GM19463 (cell line): ENCODE data around the gene NTN1.

ENCODE experiments used
- ATAC-seq: cut with Tn5 transposase; IDR thresholded peaks from one replicate; pipeline ENCODE4 v1.9.1; 2021; ENCODE audit warnings: mild to moderate bottlenecking, moderate library complexity; ENCODE audit not compliant: unreplicated experiment

Gene NTN1

DNA sequence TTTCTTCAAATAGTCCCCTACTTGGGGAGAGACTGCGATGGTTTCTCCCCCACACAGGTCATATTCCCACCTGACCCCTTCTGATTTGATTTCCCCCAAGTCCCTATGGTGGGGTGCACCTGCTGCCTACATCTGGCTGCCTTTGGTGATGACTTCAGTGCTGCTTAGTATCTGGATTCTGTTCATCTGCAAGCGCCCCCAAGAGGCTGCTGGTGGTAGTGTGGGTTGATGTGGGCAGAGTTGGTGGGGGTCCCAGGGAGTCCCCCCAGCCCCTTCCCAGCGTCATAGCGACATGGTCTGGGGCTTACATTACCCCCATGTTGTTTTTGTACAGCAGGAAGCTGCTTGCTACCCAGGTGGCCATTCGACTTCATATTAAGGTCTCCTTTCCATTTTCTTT lies 99.2 kb downstream of the NTN1 start:
- ATAC-seq: no peak

DNA sequence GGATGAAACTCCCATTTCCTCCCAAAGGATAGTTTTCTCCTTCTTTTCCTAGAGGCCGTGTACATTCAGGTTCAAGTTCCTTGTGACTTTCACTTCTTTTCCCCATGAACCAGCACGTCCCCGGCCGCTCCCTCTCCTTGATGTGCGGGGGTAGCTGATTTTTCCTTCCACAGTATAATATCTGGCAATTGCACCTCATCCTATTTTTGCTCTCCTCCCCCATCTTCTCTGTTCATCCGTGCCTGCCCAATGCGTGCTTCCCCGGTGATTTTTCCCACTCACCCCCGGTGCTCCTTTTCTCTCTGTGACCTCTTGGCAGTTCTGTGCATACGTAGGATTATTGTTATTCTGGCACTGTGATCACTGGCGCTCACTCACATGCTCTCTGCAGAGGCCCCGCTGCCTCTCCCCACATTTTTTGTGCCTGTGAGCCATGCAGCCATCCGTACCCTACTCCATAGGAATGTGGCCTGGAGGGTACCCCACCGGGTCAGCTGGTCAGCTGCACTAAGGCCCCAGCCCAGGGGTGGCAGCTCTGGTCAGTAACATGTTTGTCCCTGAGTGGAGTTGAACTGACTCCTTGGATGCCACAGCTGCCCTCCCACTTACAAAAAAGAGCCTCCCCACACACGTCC lies 100.0 kb downstream of the NTN1 start:
- no peak for ATAC-seq

DNA sequence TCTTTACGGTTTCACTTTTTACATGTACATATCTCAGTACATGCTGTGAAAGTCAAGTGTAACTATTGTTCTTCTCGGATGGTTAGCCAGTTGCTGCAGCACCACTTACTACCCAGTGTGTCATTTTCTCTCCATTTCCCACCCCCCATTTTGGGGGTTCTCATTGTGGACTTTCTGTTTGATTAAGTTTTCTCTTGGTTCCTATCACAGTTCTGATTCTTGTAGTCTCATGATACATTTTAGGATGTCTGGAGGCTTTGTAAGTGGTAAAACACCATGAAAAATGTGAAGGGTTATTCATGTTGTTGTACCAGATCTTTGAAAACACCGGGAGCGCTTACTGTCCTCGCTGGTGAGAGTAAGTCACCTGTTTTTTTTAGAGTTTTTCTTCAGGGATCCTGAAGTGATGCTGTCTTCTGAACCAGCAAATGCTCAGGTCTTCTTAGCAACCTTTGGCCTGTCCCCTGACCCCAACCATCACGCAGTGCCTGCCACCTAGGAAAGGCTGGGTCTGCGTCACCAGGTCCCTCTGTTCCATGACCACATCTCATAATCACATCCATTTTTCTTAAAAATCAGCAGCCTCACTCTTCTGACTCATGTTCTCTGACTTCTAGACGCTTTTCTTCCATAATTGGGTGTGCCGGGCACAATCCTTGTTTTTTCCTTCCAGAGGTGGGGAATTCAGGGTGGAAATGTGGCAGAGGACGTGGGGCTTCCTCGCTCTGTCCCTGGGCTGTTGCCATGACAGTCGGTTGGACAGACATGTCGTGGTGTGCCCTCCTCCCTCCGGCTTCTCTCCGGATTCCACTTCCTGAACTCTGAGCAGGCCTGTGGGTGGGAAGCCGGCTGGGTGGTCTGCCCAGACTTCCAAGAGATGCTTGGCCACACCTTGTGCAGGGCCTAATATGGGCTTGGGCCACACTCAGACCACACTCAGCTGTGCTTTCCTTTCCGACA lies 102.6 kb downstream of the NTN1 start:
- ATAC-seq: no peak

DNA sequence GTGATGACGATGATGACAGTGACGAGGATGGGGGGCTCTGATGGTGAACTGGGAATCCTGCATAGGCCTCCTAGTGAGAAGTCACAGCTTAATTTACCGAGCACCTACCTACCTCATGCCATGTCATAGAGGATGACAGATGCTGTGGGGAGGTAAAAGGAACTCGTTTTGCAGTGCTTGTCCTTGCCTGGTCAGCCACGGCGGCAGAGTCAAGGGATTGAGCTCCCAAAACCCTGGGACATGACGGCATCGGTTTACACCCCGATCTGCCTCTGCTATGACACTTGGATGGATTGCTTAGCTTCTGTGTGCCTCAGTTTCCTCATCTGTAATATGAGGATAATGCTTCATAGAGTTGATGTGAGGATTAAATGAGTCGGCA lies 103.2 kb downstream of the NTN1 start:
- ATAC-seq: no peak

DNA sequence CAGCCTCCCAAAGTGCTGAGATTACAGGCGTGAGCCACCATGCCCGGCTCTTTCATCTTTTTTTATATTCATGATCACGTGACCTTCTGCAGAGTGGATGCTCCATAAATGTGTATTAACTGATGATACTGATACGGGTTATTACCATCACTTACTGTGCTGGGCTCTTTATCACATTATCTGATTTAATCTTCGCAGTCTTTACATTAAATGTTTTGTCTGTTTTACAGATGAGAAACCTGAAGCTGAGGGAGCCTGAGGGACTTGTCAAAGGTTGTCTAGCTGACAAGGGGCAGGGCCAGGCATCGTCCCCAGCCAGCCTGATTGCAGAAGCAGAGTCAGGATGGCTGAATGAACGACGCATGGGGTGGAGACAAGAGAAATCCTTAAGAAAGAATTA lies 104.4 kb downstream of the NTN1 start:
- no peak for ATAC-seq

DNA sequence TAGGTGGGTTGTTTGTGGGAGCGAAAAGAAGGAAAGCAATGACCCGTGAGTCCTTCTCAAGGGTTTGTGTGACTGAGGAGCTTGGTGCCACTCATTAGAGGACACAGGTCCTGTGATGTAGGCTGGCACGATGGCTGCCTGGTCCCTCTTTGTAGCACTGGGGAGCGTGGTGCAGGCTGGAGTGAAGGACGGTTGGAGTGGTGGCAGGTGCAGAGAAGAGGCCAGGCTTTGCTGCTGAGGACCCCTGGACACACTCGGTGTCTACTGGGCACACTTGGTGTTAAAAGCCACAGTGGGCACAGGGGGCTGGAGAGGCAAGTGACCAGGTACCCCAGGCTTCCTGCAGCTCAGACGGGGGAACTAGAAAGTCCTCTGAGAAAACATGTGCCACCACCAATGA lies 106.0 kb downstream of the NTN1 start:
- no peak for ATAC-seq

DNA sequence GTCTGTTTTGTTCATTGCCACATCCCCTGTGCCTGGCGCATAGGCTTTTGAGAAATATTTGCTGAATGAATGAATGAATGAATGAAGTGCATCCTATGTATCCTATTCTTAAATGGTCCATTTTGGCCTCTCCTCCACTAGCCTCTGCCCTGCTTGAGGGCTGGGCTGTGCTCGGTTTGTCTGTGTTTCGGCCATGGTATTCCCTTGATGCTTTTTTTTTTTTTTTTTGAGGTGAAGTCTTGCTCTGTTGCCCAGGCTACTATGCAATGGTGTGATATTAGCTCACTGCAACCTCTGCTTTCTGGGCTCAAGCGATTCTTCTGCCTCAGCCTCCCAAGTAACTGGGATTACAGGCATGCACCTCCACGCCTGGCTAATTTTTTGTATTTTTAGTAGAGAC lies 110.1 kb downstream of the NTN1 start:
- ATAC-seq: no peak

DNA sequence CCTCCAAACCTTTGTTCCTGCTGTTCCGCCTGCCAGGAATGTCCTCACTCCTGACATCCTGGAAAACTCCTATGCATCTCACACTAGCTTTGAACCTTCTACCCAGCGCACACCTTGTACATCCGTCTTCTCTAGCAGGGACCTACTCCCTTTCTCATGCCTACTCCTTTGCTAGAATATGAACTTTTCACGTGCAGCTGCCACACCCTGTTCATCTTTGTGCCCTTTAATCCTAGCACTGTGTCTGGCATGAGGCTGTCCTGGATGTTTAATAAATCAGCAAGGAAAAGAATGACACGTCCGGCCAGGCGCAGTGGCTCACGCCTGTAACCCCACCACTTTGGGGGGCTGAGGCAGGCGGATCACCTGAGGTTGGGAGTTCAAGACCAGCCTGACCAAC lies 111.0 kb downstream of the NTN1 start:
- no peak for ATAC-seq

DNA sequence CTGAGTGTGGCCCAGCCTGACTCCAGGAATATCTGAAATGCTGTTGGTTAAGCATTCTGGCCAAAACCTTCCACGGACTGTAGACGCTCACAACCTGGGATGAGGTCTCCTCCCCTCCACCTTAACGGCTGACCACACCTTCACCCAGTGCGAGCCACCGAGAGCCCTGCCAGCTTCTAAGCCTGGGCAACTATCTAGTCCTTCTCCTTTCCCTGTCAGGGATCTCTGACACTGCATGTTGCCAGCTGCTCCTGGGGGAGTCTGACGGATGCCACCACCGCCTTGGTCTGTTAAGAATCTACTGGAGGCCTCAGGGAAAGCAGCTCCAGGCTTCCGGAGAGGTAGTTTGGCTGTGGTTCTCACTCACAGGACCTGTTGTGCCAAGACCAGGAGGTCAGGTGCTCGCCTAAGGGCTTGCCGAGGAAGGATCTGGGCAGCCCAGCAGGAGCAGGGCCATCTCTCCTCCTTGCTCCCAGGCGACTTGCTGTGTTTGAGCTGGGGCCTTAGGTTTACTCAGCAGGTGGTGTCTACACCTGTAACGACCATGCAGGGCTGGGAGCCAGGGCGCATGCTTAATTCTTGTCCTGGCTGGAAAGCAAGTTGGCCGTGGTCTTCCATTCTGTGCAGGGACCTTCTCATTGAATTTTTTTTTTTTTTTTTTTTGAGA lies 111.8 kb downstream of the NTN1 start:
- no peak for ATAC-seq

DNA sequence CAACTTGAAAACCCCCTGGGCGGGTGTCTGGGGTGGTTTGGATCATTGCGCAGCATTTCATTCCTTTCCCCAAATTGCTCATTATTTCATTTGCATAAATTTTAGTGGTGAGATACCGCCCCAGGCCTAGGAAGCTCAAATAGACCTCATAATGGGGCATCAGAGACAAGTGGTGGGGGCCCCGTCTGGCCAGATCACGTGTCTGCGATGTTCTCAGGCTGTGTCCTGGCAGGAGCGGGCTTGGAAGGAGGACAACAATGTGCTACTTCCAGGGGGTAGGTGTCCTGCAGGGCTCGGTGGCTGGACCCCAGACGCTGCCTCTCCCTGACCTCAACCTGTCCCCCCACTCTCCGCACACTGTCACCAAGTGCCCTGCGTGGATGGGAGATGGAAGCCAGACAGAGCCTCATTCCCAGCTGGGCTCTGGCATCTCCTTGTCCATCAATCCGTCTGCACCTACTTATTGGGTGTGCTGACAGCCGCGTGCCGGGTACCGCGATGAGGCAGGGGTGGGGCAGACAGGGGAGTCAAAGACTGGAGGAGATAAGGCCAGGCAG lies 116.9 kb downstream of the NTN1 start:
- no peak for ATAC-seq

DNA sequence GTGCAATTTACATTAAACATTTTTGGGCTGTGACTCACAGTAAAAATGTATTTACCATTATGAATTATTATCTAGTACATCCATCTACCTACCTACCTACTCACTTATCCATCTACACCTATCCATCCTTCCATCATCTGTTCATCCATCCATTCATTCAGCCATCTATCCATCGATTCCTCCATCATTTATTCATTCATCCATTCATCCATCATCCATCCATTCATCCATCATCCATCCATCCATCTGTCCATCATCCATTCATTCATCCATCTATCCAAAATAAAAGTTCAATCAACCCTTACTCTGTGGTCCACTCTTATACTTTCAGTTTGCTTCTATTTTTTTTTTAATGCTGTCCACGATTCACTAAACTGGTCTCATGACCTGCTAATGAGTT lies 118.4 kb downstream of the NTN1 start:
- no peak for ATAC-seq

DNA sequence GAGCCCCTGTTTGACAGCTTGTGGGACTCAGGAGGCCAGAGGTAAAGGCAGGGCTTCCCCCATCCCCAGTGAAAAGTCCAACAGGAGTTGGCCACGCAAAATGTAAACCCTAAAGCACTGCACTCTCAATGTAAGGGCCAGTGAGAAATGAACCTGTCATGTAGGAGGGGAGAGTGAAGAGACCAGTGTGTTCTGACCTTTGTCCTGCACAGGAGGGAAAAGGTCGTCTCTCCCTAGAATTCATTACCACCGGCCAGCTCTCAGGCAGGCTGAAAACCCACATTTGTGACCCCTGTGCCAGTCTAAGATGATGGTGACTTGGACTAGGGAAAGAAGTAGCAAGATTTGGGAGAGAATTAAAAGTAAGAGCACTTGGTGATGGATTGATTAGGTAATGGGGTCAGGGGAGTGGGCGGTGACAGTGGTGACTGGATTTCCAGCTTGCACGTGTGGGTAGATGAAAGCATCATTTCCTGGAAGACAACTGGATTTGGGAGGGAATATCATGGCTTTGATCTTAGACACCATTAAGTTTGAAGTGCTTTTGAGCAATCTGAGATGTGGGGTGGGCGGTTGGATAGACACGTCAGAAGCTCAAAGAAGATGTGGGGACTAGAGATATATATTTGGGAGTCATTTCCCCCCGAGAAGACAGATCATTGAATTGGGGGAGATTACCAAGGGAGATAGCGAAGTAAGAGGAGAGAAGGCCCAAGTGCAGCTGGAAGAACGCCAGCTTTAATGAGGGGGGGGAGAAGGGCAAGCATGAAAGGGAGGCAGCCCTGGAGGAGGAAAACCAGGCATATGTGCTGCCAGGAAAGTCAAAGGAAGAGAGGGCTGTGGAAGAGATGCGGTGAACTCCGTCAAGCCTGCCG lies 119.5 kb downstream of the NTN1 start:
- no peak for ATAC-seq

DNA sequence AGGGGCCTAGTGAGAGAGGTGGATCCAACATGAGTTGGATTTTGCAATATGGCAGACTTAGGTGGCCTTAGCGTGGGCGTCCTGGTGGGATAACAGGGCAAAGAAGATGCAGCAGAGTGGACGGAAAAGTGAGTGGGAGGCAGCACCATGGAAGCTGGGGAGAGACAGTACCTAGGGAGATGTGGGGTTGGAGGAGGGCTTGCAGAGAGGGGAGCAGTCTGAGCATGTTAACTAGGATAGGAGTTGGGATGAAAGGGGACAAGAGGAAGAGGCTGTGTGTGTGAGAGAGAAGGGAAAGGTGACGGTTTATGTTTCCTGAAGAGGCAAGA lies 120.1 kb downstream of the NTN1 start:
- no peak for ATAC-seq

DNA sequence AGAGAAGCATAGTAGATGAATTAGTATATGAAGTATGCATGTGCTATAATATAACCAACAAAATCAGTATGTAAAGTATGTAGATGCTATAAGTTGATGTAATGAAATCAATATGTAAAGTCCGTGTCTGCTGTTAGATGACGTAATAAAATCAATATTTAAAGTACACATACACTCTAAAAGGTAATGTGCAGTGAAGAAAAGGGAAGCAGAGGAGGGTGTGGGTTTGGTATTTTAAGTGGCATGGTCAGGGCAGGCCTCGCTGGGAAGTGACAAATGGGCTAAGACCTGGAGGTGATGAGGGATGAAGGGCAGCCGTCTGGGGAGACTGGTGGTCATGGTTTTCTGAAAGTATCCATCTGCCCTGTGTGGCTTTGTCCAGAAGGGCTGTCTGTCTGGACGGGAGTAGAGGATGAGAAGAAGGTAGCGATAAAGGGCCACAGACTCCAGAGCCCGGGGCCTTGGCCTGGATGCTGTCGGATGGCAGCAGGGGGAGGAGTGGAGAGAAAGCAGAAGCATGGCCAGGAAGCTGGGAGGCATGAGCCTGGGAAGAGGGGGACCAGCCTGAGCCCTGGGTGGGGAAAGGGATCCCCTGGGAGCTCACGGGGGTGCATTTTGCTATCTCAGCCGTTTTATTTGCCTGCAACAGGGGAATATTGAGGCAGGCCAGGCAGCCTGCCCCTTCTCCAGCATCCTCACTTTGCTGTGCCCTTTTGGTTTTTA lies 121.6 kb downstream of the NTN1 start:
- no peak for ATAC-seq

DNA sequence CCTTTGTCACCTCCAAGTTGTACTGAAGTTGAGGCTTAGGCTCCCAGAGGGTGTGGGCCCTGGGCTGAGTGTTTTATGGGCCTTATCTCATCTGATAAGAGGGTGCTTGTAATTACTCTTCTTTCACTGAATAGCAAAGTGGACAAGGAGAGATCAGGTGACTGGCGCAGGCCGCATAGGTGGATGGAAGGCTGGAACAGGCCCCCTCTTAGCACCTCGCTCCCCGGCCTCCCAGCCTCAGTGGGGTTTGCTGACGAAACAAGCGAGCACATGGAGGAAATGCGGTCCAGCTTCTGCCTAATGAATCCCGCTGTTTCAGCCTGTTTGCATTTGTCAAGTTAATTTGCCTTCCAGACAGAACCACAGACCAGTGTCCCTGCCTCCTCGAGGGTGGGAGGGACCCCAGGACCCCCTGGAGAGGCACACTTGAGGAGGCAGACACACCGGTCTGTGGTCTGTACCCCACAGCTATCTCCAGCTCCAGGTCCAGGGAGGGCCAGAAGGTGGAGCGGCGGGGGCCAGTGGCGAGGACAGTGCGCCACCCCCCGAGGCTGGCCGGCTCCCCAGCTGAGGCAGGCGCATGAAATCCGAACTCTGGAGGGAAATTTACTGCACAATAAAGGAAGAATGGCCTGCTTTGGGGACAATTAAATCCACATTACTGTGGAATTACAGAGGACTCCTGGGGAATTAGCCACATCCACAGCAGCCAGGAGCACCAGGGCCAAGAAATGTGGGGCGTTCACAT lies 123.4 kb downstream of the NTN1 start:
- ATAC-seq: no peak

DNA sequence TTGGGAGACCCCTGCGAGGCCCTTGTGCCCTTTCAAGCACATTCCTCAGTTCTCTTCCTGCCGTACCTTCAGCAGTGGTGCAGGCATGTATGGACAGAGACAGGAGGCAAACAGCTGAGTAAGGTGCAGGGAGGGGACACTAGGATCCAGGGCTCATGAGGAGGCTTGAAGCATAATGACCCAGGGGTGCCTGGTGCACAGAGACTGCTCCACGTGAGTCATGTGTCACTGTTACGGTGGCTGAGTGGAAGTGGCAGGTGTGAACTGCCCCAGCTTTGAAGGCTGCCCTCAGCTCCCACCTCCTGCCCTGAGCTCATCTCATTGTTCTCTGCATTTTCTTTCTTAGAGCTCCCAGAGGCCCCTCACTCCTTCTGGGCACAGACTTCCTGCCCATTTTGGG lies 124.8 kb downstream of the NTN1 start:
- ATAC-seq: no peak

DNA sequence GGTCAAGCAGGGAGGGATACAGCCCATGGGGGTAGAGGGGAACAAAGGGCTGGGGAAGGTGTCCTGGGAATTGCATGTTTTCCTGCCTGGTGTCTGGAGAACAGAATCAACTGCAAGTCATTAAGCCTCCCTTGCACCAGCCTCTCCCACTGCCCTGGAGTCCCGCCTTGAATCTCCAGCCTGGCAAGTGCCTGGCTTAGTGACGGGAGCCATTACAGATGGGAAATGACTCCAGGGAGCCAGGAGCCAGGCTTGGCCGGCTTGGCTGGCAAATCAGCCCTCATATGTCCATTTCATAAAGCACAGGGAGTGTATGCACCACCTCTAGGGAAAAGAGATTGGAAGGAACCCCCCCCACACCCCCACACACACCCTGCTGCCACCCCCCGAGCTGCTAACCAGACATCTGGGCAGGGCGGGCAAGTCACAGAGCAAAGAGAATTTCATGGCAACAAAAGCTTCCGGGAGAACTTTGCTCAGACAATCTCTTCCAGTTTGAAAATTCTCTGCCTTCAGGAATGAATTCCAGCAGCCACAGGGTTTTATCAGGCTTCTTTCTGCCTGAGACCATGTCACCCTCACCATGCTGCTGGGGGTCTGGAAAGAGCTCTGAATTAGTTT lies 127.7 kb downstream of the NTN1 start:
- ATAC-seq: no peak

DNA sequence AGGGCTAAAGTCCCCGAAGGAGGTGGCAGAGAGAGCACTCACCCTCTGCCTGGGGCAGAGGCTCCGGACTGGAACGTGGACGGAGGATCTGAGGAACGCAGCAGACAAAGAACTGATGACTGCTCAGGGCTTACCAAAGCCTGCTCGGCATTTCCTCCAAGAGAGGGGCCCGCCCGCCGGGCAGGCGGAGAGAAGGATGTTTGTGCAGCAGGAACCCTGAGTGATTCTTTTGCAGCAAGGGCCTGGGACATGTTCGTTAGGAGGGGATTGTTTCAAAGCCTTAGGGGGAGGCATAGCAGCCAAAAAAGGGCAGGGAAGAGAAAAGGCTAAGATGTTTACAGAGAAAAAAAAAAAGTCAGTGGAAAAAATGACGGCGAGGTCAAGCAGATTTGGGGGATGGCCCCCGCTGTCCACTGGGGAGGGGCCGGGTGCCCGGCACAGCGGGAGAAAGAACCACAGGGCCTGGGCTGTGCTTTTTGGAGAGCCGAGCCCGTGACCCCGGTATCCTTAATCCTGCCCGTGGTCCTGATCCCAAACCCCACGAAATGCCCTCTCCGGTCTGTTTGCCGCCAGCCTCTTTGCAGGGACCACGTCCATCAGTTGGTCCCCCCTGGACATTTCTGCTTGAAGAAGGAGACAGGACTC lies 129.3 kb downstream of the NTN1 start:
- no peak for ATAC-seq

DNA sequence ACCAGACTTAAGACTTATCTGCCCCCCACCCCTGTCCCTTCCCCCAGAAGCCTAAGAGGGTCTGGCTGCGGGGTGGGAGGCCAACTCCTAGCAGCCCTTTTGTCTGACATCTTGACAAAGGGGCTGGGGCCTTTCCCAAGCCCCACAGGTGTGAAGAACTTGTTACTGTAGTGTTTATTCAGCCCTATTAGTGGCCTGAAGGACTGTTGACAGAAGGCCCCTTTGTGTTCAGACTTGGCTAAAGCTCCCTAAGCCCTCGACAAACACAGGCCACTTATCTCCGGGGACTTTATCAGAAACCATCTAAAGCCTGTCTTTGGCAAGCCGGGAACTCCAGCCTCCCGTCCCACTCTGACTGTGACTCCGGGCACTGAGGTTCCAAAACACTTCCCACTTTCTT lies 129.8 kb downstream of the NTN1 start:
- no peak for ATAC-seq
